Osteoblast (primary cell): Measurements from ENCODE around the gene GNB5. TPM values are rescaled to one million over a fixed set of nuclear protein-coding genes. Genes with fewer than 3 reads are reported as not detected.
A peak's percentile ranks its signal among the peaks of the same experiment; 100 is the strongest.

Source experiments
- DNase-seq: peaks from one replicate; pipeline ENCODE4 v3.0.0; 2011; ENCODE audit warnings: low spot score, mixed read lengths; ENCODE audit not compliant: insufficient read length; ENCODE audit errors: missing footprints
- H2AFZ ChIP-seq: 2 replicates; pipeline ENCODE4 v1.6.0; 2011; ENCODE audit warnings: mild to moderate bottlenecking, low read length
- H3K27ac ChIP-seq: 2 replicates; pipeline ENCODE4 v1.5.1; 2011; ENCODE audit warnings: mild to moderate bottlenecking, low read depth, low read length, moderate library complexity
- H3K27me3 ChIP-seq: 2 replicates; pipeline ENCODE4 v1.6.0; 2012; ENCODE audit warnings: mild to moderate bottlenecking, control low read depth, inconsistent platforms, low read length, moderate library complexity; ENCODE audit not compliant: insufficient read depth
- H3K36me3 ChIP-seq: 2 replicates; pipeline ENCODE4 v1.5.1; 2011; ENCODE audit warnings: mild to moderate bottlenecking, low read length, control low read depth, moderate library complexity; ENCODE audit not compliant: insufficient read depth
- H3K4me1 ChIP-seq: 2 replicates; pipeline ENCODE4 v1.5.1; 2011; ENCODE audit warnings: mild to moderate bottlenecking, low read length, control low read depth, moderate library complexity; ENCODE audit not compliant: insufficient read depth
- H3K4me2 ChIP-seq: 2 replicates; pipeline ENCODE4 v1.6.0; 2011; ENCODE audit warnings: mild to moderate bottlenecking, low read length; ENCODE audit not compliant: insufficient read depth
- H3K4me3 ChIP-seq: fragments of 200-600 bp; sonication (generic); 3 replicates; pipeline ENCODE4 v1.5.1; 2012; ENCODE audit warnings: mild to moderate bottlenecking, low read length, inconsistent platforms; ENCODE audit not compliant: insufficient read depth
- H3K79me2 ChIP-seq: 2 replicates; pipeline ENCODE4 v1.6.0; 2012; ENCODE audit warnings: mild to moderate bottlenecking, low read length, control low read depth, inconsistent platforms; ENCODE audit not compliant: insufficient read depth
- H3K9me3 ChIP-seq: 2 replicates; pipeline ENCODE4 v1.5.1; 2011; ENCODE audit warnings: low read depth, low read length, control low read depth
- H4K20me1 ChIP-seq: 2 replicates; pipeline ENCODE4 v1.6.0; 2012; ENCODE audit warnings: mild to moderate bottlenecking, low read length, control low read depth; ENCODE audit not compliant: insufficient read depth
- total RNA-seq: library from RNA; depleted of rRNA; stranded (reverse); fragments of >200 nt; gene quantifications from 2 replicates; pipeline ENCODE4 v1.2.3, GENCODE V29; 2012
- TF ChIP-seq, protein P1 (sequence below): IDR thresholded peaks from 2 replicates; pipeline ENCODE4 v1.5.1; 2011; ENCODE audit warnings: mild to moderate bottlenecking, low read depth, low read length, moderate library complexity; ENCODE audit errors: extremely low read depth

The GNB5 gene
- total RNA-seq, 1 donor, result 26.4 TPM

DNA sequence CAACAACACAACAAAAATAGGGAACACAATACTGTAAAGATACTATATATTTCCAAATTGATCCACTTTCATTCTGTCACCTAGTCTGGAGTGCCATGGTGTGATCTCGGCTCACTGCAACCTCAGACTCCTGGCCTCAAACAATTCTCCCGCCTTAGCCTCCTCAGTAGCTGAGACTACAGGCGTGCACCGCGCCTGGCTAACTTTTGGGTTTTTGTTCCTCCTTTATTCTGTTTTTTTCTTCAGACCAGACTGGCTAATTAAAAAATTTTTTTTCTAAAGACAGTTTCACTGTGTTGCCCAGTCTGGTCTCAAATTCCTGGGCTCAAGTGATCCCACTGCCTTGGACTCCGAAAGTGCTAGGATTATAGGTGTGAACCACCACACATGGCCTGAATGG, 84.0 kb downstream of the GNB5 start:
- Histone ChIP-seq H3K79me2 (no peaks in the 10 kb centered on the region), H3K4me1 (peaks cover 18% of the 10 kb centered on the region), H2AFZ (no peak overlapping the region), H3K4me3 (no peak overlapping the region), H3K27ac (no peak overlapping the region), H3K4me2 (no peak overlapping the region), H3K27me3 (peaks cover 34% of the 10 kb centered on the region), H4K20me1 (no peaks in the 10 kb centered on the region), H3K9me3 (no peaks in the 10 kb centered on the region), H3K36me3 (no peaks in the 10 kb centered on the region)
- no peak for DNase-seq
- TF ChIP-seq, protein P1, sequence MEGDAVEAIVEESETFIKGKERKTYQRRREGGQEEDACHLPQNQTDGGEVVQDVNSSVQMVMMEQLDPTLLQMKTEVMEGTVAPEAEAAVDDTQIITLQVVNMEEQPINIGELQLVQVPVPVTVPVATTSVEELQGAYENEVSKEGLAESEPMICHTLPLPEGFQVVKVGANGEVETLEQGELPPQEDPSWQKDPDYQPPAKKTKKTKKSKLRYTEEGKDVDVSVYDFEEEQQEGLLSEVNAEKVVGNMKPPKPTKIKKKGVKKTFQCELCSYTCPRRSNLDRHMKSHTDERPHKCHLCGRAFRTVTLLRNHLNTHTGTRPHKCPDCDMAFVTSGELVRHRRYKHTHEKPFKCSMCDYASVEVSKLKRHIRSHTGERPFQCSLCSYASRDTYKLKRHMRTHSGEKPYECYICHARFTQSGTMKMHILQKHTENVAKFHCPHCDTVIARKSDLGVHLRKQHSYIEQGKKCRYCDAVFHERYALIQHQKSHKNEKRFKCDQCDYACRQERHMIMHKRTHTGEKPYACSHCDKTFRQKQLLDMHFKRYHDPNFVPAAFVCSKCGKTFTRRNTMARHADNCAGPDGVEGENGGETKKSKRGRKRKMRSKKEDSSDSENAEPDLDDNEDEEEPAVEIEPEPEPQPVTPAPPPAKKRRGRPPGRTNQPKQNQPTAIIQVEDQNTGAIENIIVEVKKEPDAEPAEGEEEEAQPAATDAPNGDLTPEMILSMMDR, result no peak

DNA sequence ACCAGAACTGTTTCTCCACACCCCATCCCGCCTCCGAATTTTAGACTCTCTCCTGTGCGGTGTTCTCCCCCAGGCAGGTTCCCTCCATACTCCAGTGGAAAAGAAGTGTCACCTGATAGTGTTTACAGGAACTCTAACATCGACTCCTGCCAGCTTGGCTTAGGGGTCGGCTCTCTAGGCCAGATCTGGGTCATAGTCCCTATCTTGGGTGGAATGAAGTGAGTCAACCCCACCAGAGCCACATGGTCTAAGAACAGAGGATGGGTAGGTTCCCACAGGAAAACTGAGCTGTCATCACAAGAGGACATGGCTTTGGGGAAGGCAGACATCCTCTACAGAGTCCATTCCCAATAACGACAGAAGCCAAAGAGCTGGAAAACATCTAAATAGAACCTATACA, 84.6 kb downstream of the GNB5 start:
- Histone ChIP-seq H3K4me3 (no peak overlapping the region), H2AFZ (peak overlapping the region; percentile 12), H4K20me1 (no peaks in the 10 kb centered on the region), H3K4me2 (no peak overlapping the region), H3K4me1 (peaks cover 20% of the 10 kb centered on the region), H3K9me3 (no peaks in the 10 kb centered on the region), H3K27ac (no peak overlapping the region), H3K36me3 (no peaks in the 10 kb centered on the region), H3K27me3 (peaks cover 28% of the 10 kb centered on the region), H3K79me2 (no peaks in the 10 kb centered on the region)
- no peak for DNase-seq
- TF ChIP-seq, protein P1, result no peak

- Histone ChIP-seq H3K4me1 (peaks cover 20% of the 10 kb centered on the region), H3K27ac (no peak overlapping the region), H3K36me3 (no peaks in the 10 kb centered on the region), H4K20me1 (no peaks in the 10 kb centered on the region), H3K27me3 (peaks cover 20% of the 10 kb centered on the region), H2AFZ (no peak overlapping the region), H3K4me2 (no peak overlapping the region), H3K9me3 (no peaks in the 10 kb centered on the region), H3K79me2 (no peaks in the 10 kb centered on the region), H3K4me3 (no peak overlapping the region)
- TF ChIP-seq, protein P1, result no peak
- no peak for DNase-seq
Observed at GRCh38 chr15:52105846-52106245, 85.3 kb downstream of the GNB5 start.

DNA sequence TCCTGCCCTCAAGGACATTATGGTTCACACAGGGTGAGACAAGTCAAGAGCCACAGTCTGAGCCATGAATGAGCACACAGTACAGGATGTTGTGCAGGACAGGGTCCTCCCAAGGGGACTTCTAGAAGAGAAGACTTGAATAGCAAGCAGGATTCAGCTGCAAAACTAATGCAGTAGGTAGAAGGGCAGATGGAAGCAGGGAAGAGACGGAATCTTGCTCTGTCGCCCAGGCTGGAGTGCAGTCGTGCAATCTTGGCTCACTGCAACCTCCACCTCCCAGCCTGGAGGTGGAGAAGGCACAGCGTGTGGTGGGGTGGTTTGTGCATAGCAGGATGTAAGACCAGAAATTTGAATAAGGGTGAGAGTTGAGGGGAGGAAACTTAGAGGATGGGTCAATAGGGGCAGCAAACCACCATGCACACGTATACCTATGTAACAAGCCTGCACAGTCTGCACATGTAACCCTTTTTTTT, 86.6 kb downstream of the GNB5 start:
- no peaks in the 10 kb centered on the region for H3K36me3 ChIP-seq
- no peak overlapping the region for H3K27ac ChIP-seq
- peaks cover 9% of the 10 kb centered on the region for H3K27me3 ChIP-seq
- H3K79me2 ChIP-seq, result no peaks in the 10 kb centered on the region
- H4K20me1 ChIP-seq, result no peaks in the 10 kb centered on the region
- TF ChIP-seq, protein P1, result no peak
- no peak overlapping the region for H3K4me2 ChIP-seq
- no peaks in the 10 kb centered on the region for H3K9me3 ChIP-seq
- no peak overlapping the region for H2AFZ ChIP-seq
- no peak overlapping the region for H3K4me3 ChIP-seq
- H3K4me1 ChIP-seq, result peaks cover 20% of the 10 kb centered on the region
- DNase-seq, result no peak
